ENCODE measurements around the gene C10orf67. TPM values are rescaled to one million over a fixed set of nuclear protein-coding genes. Genes with fewer than 3 reads are reported as not detected.
A peak's percentile ranks its signal among the peaks of the same experiment; 100 is the strongest.
"Not testable (repeated sequence)": the region's sequence is repeated elsewhere in the genome, so short reads cannot be mapped to it uniquely, and the experiment has no call there.

Gene C10orf67
- total RNA-seq, 1 donor from 2014 or later = not detected

DNA sequence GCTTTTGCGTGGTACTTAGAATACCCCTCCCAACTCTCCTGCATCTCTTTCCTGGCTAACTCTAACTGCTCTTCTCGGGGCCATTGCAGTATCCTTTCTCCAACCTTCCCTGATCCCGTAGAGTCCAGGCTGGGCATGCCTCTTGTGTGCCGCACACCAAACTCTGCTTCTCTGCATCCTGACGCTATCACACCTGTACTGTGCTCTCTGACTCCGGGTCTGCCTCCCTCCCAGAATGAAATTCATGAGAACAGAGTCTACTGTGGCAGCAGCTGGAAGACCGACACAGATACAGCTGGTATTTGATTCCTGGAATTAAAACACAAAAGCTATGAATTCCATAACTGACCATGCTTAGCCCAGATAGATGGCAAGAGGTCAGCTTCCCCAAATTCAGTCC lies 60.9 kb downstream of the C10orf67 start:
- Mint-ChIP-seq H3K27me3 (peaks cover under 1% of the 10 kb centered on the region), H3K36me3 (ENCODE audit: insufficient read depth) (no peaks in the 10 kb centered on the region), H3K9me3 (ENCODE audit: low read depth) (no peaks in the 10 kb centered on the region), H3K4me1 (ENCODE audit: low read depth) (peaks cover 13% of the 10 kb centered on the region), H3K4me3 (ENCODE audit: low read depth) (no peak overlapping the region), H3K27ac (no peak overlapping the region)
- TF ChIP-seq CTCF (IDR thresholded peaks at IDR 0.05; ENCODE audit: unreplicated experiment) = no peak
- no peak for DNase-seq (ENCODE audit: low spot score, unreplicated experiment)

DNA sequence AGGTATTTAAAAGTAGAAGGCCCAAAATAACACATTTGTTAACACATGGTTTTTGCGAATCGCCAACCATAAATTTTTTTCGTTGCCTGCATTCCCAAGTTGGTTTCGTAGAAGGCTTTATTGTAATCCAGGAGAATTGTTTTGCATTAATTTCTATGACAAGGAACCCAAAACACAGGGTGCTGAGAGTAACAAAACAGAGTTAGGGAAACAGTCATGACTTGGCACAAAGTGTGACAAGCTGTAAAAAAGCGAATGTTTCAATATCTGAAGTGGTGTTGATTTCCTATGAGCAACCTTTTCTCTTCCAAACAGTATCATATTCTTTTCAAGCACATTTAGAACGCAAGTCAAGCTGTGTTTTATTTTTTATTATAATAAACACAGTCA lies 63.6 kb downstream of the C10orf67 start:
- Mint-ChIP-seq H3K4me1 (ENCODE audit: low read depth) (peaks cover 16% of the 10 kb centered on the region), H3K4me3 (ENCODE audit: low read depth) (no peak overlapping the region), H3K36me3 (ENCODE audit: insufficient read depth) (no peaks in the 10 kb centered on the region), H3K9me3 (ENCODE audit: low read depth) (peaks cover 6% of the 10 kb centered on the region), H3K27ac (peak overlapping the region; percentile 9), H3K27me3 (no peaks in the 10 kb centered on the region)
- no peak for TF ChIP-seq CTCF (IDR thresholded peaks at IDR 0.05; ENCODE audit: unreplicated experiment)
- no peak for DNase-seq (ENCODE audit: low spot score, unreplicated experiment)

GRCh38 chr10:23280419-23281043 lies 64.1 kb downstream of the C10orf67 start:
- peak overlapping the region; percentile 9 for H3K27ac Mint-ChIP-seq
- H3K9me3 Mint-ChIP-seq (ENCODE audit: low read depth) = peaks cover 6% of the 10 kb centered on the region
- no peak overlapping the region for H3K4me3 Mint-ChIP-seq (ENCODE audit: low read depth)
- peaks cover 21% of the 10 kb centered on the region for H3K4me1 Mint-ChIP-seq (ENCODE audit: low read depth)
- no peaks in the 10 kb centered on the region for H3K27me3 Mint-ChIP-seq
- no peaks in the 10 kb centered on the region for H3K36me3 Mint-ChIP-seq (ENCODE audit: insufficient read depth)
- TF ChIP-seq CTCF (IDR thresholded peaks at IDR 0.05; ENCODE audit: unreplicated experiment) = no peak
- no peak for DNase-seq (ENCODE audit: low spot score, unreplicated experiment)

GRCh38 chr10:23275355-23275754 lies 69.2 kb downstream of the C10orf67 start:
- no peak for TF ChIP-seq CTCF (IDR thresholded peaks at IDR 0.05; ENCODE audit: unreplicated experiment)
- peaks cover 21% of the 10 kb centered on the region for H3K9me3 Mint-ChIP-seq (ENCODE audit: low read depth)
- no peak overlapping the region for H3K27ac Mint-ChIP-seq
- no peak for DNase-seq (ENCODE audit: low spot score, unreplicated experiment)
- H3K36me3 Mint-ChIP-seq (ENCODE audit: insufficient read depth) = peaks cover 10% of the 10 kb centered on the region
- no peak overlapping the region for H3K4me3 Mint-ChIP-seq (ENCODE audit: low read depth)
- H3K27me3 Mint-ChIP-seq = no peaks in the 10 kb centered on the region
- peaks cover 11% of the 10 kb centered on the region for H3K4me1 Mint-ChIP-seq (ENCODE audit: low read depth)

GRCh38 chr10:23274179-23274578 lies 70.4 kb downstream of the C10orf67 start:
- H3K27ac Mint-ChIP-seq; H3K27me3 Mint-ChIP-seq; DNase-seq (ENCODE audit: low spot score, unreplicated experiment); H3K4me3 Mint-ChIP-seq (ENCODE audit: low read depth): not testable (repeated sequence)
- H3K4me1 Mint-ChIP-seq (ENCODE audit: low read depth) = peaks cover 11% of the 10 kb centered on the region
- H3K36me3 Mint-ChIP-seq (ENCODE audit: insufficient read depth) = peaks cover 10% of the 10 kb centered on the region
- H3K9me3 Mint-ChIP-seq (ENCODE audit: low read depth) = peaks cover 21% of the 10 kb centered on the region

GRCh38 chr10:23270531-23270930 lies 74.1 kb downstream of the C10orf67 start:
- TF ChIP-seq CTCF (IDR thresholded peaks at IDR 0.05; ENCODE audit: unreplicated experiment) = no peak
- H3K27ac Mint-ChIP-seq = no peak overlapping the region
- no peak overlapping the region for H3K4me3 Mint-ChIP-seq (ENCODE audit: low read depth)
- no peaks in the 10 kb centered on the region for H3K27me3 Mint-ChIP-seq
- peaks cover 15% of the 10 kb centered on the region for H3K9me3 Mint-ChIP-seq (ENCODE audit: low read depth)
- peaks cover 3% of the 10 kb centered on the region for H3K4me1 Mint-ChIP-seq (ENCODE audit: low read depth)
- no peak for DNase-seq (ENCODE audit: low spot score, unreplicated experiment)
- H3K36me3 Mint-ChIP-seq (ENCODE audit: insufficient read depth) = peaks cover 10% of the 10 kb centered on the region
